HL-60 (cell line): Measurements from ENCODE around the gene PEX13.

Experiments used
- DNase-seq, 2 experiments: peaks; one replicate each; pipeline ENCODE4 v3.0.0-alpha.2; 2010 to 2020; ENCODE audit warnings: low read depth in 1 of 2, low spot score in 1 of 2
- H3K27ac ChIP-seq: fragments of 250-450 bp; sonication (Bioruptor Pico); replicated peaks from 2 replicates; pipeline ENCODE4 v1.5.1; 2020; ENCODE audit warnings: mild to moderate bottlenecking, moderate library complexity
- H3K27me3 ChIP-seq: fragments of 250-450 bp; sonication (Bioruptor Pico); 2 replicates; pipeline ENCODE4 v1.5.1; 2021; ENCODE audit warnings: mild to moderate bottlenecking, moderate library complexity; ENCODE audit not compliant: insufficient read depth, poor library complexity, severe bottlenecking
- H3K4me3 ChIP-seq: replicated peaks from 2 replicates; pipeline ENCODE4 v1.5.1; 2011; ENCODE audit warnings: mild to moderate bottlenecking, control low read depth, low read length; ENCODE audit not compliant: insufficient read depth
- GABPA ChIP-seq: IDR thresholded peaks from 2 replicates; pipeline ENCODE4 v1.6.1; 2012; ENCODE audit warnings: low read depth
- POLR2AphosphoS5 ChIP-seq: IDR thresholded peaks from 2 replicates; pipeline ENCODE4 v1.6.1; 2012; ENCODE audit warnings: low read depth
- SPI1 ChIP-seq: IDR thresholded peaks from 2 replicates; pipeline ENCODE4 v1.6.1; 2012; ENCODE audit warnings: low read depth, mild to moderate bottlenecking, borderline replicate concordance
- TF ChIP-seq, protein P1 (sequence below): IDR thresholded peaks from one replicate; pipeline ENCODE4 v1.5.1; 2011; ENCODE audit warnings: low read length, control low read depth, inconsistent platforms; ENCODE audit not compliant: insufficient read depth
- TF ChIP-seq, protein P2 (sequence below): IDR thresholded peaks from 2 replicates; pipeline ENCODE4 v1.6.1; 2012; ENCODE audit warnings: low read depth; ENCODE audit not compliant: insufficient replicate concordance

Gene PEX13

DNA sequence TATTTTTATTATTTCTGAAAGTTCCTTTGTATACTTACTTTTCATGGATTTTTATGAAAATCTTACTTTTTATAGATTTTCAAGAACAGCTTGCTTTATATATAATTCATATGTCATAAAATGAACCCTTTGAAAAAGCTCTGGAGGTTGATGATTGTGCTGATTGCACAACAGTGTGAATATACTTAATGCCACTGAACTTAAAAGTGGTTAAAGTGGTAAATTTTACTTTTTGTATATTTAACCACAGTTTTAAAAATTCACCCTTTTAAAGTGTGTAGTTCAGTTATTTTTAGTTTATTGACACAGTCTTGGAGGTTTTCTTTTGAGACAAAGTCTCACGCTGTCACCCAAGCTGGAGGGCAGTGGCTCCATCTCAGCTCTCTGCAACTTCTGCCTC lies 56.6 kb downstream of the PEX13 start:
- TF ChIP-seq POLR2AphosphoS5 (no peak), SPI1 (no peak), GABPA (no peak)
- TF ChIP-seq, protein P1, sequence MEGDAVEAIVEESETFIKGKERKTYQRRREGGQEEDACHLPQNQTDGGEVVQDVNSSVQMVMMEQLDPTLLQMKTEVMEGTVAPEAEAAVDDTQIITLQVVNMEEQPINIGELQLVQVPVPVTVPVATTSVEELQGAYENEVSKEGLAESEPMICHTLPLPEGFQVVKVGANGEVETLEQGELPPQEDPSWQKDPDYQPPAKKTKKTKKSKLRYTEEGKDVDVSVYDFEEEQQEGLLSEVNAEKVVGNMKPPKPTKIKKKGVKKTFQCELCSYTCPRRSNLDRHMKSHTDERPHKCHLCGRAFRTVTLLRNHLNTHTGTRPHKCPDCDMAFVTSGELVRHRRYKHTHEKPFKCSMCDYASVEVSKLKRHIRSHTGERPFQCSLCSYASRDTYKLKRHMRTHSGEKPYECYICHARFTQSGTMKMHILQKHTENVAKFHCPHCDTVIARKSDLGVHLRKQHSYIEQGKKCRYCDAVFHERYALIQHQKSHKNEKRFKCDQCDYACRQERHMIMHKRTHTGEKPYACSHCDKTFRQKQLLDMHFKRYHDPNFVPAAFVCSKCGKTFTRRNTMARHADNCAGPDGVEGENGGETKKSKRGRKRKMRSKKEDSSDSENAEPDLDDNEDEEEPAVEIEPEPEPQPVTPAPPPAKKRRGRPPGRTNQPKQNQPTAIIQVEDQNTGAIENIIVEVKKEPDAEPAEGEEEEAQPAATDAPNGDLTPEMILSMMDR: no peak
- TF ChIP-seq, protein P2, sequence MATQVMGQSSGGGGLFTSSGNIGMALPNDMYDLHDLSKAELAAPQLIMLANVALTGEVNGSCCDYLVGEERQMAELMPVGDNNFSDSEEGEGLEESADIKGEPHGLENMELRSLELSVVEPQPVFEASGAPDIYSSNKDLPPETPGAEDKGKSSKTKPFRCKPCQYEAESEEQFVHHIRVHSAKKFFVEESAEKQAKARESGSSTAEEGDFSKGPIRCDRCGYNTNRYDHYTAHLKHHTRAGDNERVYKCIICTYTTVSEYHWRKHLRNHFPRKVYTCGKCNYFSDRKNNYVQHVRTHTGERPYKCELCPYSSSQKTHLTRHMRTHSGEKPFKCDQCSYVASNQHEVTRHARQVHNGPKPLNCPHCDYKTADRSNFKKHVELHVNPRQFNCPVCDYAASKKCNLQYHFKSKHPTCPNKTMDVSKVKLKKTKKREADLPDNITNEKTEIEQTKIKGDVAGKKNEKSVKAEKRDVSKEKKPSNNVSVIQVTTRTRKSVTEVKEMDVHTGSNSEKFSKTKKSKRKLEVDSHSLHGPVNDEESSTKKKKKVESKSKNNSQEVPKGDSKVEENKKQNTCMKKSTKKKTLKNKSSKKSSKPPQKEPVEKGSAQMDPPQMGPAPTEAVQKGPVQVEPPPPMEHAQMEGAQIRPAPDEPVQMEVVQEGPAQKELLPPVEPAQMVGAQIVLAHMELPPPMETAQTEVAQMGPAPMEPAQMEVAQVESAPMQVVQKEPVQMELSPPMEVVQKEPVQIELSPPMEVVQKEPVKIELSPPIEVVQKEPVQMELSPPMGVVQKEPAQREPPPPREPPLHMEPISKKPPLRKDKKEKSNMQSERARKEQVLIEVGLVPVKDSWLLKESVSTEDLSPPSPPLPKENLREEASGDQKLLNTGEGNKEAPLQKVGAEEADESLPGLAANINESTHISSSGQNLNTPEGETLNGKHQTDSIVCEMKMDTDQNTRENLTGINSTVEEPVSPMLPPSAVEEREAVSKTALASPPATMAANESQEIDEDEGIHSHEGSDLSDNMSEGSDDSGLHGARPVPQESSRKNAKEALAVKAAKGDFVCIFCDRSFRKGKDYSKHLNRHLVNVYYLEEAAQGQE: no peak
- DNase-seq: no peak

DNA sequence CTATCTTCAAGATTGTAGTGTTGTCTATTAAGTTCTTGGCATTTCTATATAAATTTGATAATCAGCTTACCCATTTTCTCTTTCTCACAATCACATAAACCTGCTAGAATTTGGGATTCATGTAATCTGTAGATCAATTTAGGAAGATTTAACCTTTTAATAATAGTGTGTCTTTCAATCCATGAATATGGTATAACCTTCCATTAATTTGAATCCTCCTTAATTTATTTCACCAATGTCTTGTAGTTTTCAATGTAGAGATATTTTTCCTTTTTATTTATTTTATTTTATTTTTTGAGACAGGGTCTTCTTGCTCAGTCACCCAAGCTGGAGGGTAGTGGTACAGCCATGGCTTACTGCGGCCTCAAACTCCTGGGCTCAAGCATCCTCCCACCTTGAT lies 68.4 kb downstream of the PEX13 start:
- no peaks in the 10 kb centered on the region for H3K27me3 ChIP-seq
- no peak for TF ChIP-seq POLR2AphosphoS5
- TF ChIP-seq, protein P2: no peak
- TF ChIP-seq SPI1: no peak
- TF ChIP-seq GABPA: no peak
- TF ChIP-seq, protein P1: no peak
- no peak overlapping the region for H3K4me3 ChIP-seq
- H3K27ac ChIP-seq: no peak overlapping the region
- no peak for DNase-seq

More for the DNA sequence above, 56.6 kb downstream of the PEX13 start:
- no peak overlapping the region for H3K27ac ChIP-seq
- H3K4me3 ChIP-seq: no peak overlapping the region
- H3K27me3 ChIP-seq: no peaks in the 10 kb centered on the region

DNA sequence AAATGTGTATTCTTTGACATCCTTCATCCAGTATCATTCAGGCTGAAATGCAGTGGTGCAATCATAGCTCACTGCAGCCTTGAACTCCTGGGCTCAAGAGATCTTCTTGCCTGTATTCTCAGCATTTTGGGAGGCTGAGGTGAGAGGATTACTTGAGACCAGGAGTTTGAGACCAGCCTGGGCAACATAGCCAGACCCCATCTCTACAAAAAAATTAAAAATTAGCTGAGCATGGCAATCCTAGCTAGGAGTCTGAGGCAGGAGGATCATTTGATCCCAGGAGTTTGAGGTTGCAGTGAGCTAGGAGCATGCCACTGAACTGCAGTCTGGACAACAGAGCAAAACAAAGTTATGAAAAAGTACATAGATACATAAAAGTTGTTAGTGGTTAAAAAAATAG lies 72.3 kb downstream of the PEX13 start:
- Histone ChIP-seq H3K27me3 (no peaks in the 10 kb centered on the region), H3K4me3 (no peak overlapping the region), H3K27ac (no peak overlapping the region)
- no peak for DNase-seq
- TF ChIP-seq, protein P2: no peak
- no peak for TF ChIP-seq GABPA
- no peak for TF ChIP-seq SPI1
- TF ChIP-seq POLR2AphosphoS5: no peak
- TF ChIP-seq, protein P1: no peak
